Spleen (tissue), 7 donors: ENCODE data around the gene CSNK1A1.
A peak's percentile ranks its signal among the peaks of the same experiment; 100 is the strongest.

Source experiments
- POLR2AphosphoS5 ChIP-seq, 3 donors: sonication (generic); formaldehyde crosslinking; IDR thresholded peaks; one replicate each; pipeline ENCODE4 v1.5.1; 2017; ENCODE audit warnings: antibody characterized with exemption in 3 of 3
- TF ChIP-seq, protein P1 (sequence below), 11 experiments: fragments of 200-600 bp in 7 of 11; fragments of 450-650 bp in 4 of 11; sonication (generic) in 4 of 11; IDR thresholded peaks in 8 of 11; conservative IDR thresholded peaks in 3 of 11; 1 replicate in 7 of 11; 2 replicates in 4 of 11; pipeline versions ENCODE4 v1.4.0 to v1.8.0; 2016 to 2021; ENCODE audit warnings: antibody characterized with exemption in 11 of 11, inconsistent platforms in 4 of 11, mild to moderate bottlenecking in 1 of 11
- donor health status: DM: no; HTN: no; CAD: no; lungs with moderate emphysema.
- donor health status: DM: no; HTN: no; CAD: no.
- donor health status: DM: no; HTN: no; CAD: no.

- TF ChIP-seq, protein P1, sequence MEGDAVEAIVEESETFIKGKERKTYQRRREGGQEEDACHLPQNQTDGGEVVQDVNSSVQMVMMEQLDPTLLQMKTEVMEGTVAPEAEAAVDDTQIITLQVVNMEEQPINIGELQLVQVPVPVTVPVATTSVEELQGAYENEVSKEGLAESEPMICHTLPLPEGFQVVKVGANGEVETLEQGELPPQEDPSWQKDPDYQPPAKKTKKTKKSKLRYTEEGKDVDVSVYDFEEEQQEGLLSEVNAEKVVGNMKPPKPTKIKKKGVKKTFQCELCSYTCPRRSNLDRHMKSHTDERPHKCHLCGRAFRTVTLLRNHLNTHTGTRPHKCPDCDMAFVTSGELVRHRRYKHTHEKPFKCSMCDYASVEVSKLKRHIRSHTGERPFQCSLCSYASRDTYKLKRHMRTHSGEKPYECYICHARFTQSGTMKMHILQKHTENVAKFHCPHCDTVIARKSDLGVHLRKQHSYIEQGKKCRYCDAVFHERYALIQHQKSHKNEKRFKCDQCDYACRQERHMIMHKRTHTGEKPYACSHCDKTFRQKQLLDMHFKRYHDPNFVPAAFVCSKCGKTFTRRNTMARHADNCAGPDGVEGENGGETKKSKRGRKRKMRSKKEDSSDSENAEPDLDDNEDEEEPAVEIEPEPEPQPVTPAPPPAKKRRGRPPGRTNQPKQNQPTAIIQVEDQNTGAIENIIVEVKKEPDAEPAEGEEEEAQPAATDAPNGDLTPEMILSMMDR (IDR thresholded peaks at IDR 0.05 in 8 of 11, conservative IDR thresholded peaks at IDR 0.05 in 3 of 11) = no peak
- TF ChIP-seq POLR2AphosphoS5 (IDR thresholded peaks at IDR 0.05) = peak in 1 of 3 donors; percentile 26
Observed at GRCh38 chr5:149526845-149527590, 24.2 kb downstream of the CSNK1A1 start.
